GM15510 (cell line): ENCODE measurements around the gene NPDC1.

Experiments
- POLR2A ChIP-seq: IDR thresholded peaks from 3 replicates; pipeline ENCODE4 v1.6.1; 2011; ENCODE audit warnings: borderline replicate concordance; ENCODE audit not compliant: insufficient read length; ENCODE audit errors: extremely low read depth

NPDC1 gene

GRCh38 chr9:137030538-137031527, 15.1 kb downstream of the NPDC1 start:
- no peak for TF ChIP-seq POLR2A

GRCh38 chr9:137030006-137030405, 16.0 kb downstream of the NPDC1 start:
- no peak for TF ChIP-seq POLR2A

DNA sequence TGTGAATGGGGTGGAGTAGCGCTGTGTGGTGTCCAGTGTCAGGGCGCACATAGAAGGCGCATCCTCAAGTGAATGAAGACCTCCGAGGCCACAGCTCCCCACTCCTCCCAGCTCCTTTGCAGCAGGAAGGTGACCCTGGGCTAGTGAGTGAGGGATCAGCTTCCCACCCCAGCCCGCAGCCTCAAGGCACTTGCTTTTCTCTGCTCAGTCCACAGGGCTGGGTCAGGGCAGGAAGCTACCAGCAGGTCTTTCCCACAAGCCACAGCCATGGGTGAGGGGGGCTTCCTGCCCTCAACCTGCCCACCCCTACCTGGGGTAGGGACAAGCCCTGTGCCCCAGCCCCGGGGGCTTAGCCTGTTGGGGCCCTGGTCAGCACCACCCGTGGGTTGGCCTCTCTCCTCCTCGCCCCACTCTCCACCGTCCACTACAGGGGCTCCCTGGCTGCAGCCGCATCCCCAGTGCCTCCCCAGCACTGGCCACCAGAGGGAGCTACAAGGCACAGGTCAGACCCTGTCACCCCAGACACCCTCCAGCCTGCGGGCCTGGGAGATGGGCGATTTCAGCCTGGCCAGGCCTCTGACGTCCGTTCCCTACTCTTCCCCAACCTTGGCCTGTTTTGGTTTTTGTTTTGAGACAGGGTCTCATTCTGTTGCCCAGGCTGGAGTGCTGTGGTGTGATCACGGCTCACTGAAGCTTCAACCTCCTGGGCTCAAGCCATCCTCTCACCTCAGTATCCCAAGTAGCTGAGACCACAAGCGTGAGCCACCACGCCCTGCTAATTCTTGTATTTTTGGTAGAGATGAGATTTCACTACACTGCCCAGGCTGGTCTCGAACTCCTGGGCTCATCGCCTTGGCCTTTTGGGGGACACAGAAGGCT, 16.7 kb downstream of the NPDC1 start:
- TF ChIP-seq POLR2A = no peak

GRCh38 chr9:137028263-137029057, 17.5 kb downstream of the NPDC1 start:
- TF ChIP-seq POLR2A = no peak

DNA sequence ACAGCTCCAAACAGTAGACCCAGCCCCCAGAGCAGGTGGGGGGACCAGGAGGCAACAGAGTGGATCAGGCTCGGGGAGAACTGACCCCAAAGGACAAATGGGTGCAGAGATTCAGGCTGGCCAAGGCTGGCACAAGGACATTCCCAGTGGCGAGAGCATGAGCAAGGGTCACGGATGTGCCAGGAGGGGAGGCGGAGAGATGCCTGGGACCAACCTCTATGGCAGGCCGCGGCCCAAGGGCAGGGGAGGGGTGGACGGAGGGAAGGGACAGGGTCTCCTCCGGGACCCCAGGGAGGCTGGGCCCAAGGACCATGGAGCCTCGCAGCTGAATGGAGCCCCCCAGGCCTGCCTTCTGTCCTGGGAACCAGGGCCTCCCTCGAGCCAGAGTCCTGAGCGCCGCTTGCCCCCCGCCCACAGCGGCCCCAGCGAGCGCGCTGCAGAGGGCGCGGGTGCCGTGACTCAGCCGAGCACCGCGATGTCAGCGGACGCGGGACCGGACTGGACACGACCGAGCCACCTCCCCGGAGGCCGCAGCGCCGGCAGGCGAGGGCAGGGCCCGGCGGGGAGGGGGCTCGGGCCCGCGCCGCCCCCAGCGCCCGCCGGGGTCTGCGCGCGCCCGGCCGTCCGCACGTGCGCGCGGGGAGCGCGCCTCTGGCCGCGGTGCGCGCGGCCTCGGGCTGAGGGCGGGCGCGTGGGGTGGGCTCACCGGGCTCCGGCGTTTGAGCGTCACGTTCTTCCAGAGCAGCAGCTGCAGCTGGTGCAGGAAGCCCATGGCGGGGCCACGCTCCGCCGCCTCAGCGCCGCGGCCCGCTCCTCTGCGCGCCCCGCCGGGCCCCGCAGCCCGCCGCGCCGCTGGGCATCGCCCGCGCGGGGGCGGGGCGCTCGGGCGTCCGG, 18.4 kb downstream of the NPDC1 start, which contains the start of gene ABCA2:
ABCA2 (minus strand) TSS at position 869 of the 894 bp plus-strand sequence; CDS start at position 772, 97 bp downstream.
- no peak for TF ChIP-seq POLR2A

DNA sequence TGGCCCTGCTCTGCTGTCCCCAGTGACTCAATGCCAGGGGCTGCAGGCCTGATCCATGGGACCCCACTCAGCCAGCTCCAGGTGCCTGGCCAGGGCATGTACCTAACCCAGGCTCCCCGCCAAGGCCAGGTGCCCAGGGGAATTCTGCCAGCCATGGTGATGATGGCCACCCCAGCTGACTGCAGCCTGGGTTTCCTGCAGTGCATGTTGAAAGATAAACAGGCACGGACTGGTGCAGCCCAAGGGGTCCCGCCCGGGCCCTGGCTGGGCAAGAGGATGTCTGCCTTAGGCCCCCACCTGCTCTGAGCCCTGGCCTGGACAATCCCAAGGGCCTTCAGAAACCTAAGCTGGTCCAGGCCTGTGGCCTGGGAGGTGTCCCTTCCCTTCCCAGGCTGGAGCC, 19.1 kb downstream of the NPDC1 start:
- no peak for TF ChIP-seq POLR2A

GRCh38 chr9:137026384-137026783, 19.6 kb downstream of the NPDC1 start:
- TF ChIP-seq POLR2A = no peak

- no peak for TF ChIP-seq POLR2A
These were observed 20.4 kb downstream of the NPDC1 start for GRCh38 chr9:137025517-137025966.

- TF ChIP-seq POLR2A = no peak
These were observed 22.4 kb downstream of the NPDC1 start for GRCh38 chr9:137023583-137023991.

- no peak for TF ChIP-seq POLR2A
These were observed 22.8 kb downstream of the NPDC1 start for GRCh38 chr9:137023157-137023556.

DNA sequence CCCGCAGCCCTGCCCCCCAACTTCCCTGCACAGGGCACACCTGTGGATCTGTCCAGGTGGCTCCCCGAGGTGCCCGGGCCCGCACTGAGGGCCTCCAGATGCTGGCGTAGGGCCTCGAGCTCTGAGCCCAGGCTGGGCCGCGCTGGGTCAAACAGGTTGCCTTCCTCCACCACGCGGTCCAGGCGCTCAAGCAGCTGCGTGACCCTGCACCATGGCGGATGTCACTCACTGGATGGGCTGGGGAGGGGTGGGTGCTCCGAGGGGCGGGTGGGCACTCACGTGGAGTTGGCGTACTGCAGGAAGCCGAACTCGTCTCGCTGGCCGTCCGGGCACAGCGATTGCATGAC, 23.3 kb downstream of the NPDC1 start:
- no peak for TF ChIP-seq POLR2A

DNA sequence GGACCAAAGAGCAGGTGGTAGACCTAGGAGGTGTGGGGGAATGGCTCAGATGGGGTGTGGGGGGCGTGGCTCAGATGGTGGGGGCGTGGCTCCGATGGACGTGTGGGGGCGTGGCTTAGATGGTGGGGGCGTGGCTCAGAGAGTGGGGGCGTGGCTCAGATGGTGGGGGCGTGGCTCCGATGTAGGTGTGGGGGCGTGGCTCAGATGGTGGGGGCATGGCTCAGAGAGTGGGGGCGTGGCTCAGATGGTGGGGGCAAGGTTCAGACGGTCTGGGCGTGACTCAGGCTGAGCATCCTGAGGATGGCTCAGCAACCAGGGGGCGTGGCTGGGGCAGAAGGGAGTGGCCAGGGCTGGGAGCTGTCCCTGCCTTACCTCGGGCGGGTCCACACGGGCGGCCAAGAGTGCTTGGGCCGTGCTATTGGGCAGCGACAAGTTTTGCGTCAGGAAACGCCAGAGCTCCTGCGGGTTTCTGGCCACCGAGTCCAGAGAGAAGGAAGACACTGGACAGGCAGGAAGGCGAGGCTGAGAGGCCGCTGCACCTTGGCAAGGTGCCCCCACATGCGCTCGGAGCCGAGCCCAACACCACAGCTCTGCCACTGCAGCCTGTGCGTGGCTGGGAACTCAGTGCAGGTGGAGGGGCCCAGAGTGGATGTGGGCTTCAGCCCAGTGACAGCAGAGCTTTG, 23.9 kb downstream of the NPDC1 start:
- TF ChIP-seq POLR2A = no peak

DNA sequence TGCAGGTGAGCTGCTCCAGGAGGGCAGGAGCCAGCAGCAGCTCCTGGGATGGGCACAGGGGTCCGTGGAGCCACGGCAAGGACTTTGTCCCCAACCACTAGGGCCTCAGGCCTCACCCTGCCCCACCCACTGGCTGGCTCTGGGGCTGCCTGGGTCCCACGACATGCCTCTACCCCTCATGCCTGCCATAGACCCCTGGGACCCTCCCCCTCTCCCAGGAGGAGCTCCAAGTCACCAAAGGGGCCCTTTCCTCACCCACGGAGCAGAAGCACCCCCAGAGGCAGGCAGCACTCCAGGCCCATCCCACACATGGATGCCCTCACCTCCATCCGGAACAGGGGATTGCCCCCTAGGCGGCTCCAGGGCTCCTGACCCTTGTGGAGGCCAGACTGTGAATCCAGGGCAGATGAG, 24.4 kb downstream of the NPDC1 start:
- no peak for TF ChIP-seq POLR2A
